ENCODE data around the gene MINDY1.

- TF ChIP-seq POLR2A (IDR thresholded peaks at IDR 0.05), result no peak
- no peak for TF ChIP-seq CTCF (IDR thresholded peaks at IDR 0.05)
Observed at GRCh38 chr1:150997949-150998348, 8.8 kb downstream of the MINDY1 start.

All from stomach (tissue), 4 donors.